NT2/D1 (cell line): ENCODE measurements around the gene LCTL.

Experiments used
- SUZ12 ChIP-seq: IDR thresholded peaks from 2 replicates; pipeline ENCODE4 v1.6.1; 2011; ENCODE audit not compliant: insufficient read length, insufficient read depth; ENCODE audit errors: extremely low read depth
- YY1 ChIP-seq: IDR thresholded peaks from 2 replicates; pipeline ENCODE4 v1.6.1; 2011; ENCODE audit not compliant: insufficient read length, insufficient read depth
- ZNF274 ChIP-seq: IDR thresholded peaks from 2 replicates; pipeline ENCODE4 v1.6.1; 2011; ENCODE audit warnings: mild to moderate bottlenecking, low read depth, low read length

- TF ChIP-seq SUZ12 (no peak), YY1 (no peak), ZNF274 (no peak)
Measured at GRCh38 chr15:66595332-66595731, 29.5 kb upstream of the LCTL start.
